ENCODE results near the gene DSC1. TPM values are rescaled to one million over a fixed set of nuclear protein-coding genes. Genes with fewer than 3 reads are reported as not detected.

The DSC1 gene
- total and polyA plus RNA-seq, 2 of the 4 experiments (the other 2 are of a cell fraction) = not detected

DNA sequence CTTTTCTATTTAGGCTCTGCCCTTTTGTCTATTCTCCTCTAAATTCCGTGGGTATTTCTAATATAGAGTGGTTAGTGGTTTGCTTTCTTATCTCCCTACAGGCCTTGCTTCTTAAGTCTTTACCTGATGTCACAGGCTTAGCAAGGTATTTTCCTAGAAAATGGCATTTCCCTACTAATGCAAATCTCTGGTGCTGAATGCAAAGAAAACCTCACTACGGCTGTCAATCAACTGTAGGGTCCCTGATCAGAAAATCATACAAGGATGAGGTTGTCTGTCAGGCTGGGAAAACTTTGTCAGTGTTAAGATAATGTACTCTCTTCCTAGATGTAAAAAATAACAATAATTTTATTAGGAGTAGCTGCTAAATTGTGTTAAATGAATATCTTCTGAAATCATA lies 27.1 kb upstream of the DSC1 start:
- no peak overlapping the region for H3K56ac ChIP-seq (ENCODE audit: extremely low read depth, insufficient read depth, low read length)
- DNase-seq (no peak), ATAC-seq (ENCODE audit: low read depth) (no peak)
- no peak overlapping the region for H3K4me3 ChIP-seq (ENCODE audit: insufficient read depth, low read depth, low read length)
- no peak overlapping the region for H2BK120ac ChIP-seq (ENCODE audit: low read depth, low read length)
- no peak overlapping the region for H2AK9ac ChIP-seq (replicated peaks; ENCODE audit: low read depth, low read length, poor library complexity)
- WGBS, 2 experiments (ENCODE audit: extremely low coverage in 2 of 2, insufficient read length in 1 of 2) = no CpG with 5 or more reads among the region's 2 CpGs
- no peak overlapping the region for H2BK5ac ChIP-seq (ENCODE audit: low read depth, low read length, poor library complexity, severe bottlenecking)
- H3K4ac ChIP-seq (ENCODE audit: low read depth, low read length) = no peak overlapping the region
- H3K4me2 ChIP-seq (ENCODE audit: low read depth, low read length) = no peak overlapping the region
- no peak overlapping the region for H2BK20ac ChIP-seq (ENCODE audit: low read depth, low read length)
- in situ Hi-C loops (cut with MboI; ENCODE audit: low sequenced_read_pairs) = no loop called here
- no peaks in the 10 kb centered on the region for H3K9me3 ChIP-seq (ENCODE audit: control insufficient read depth, insufficient read depth, low read length)
- H2AFZ ChIP-seq (replicated peaks; ENCODE audit: low read length, poor library complexity) = no peak overlapping the region
- no TSS peak for BruUV-seq (replicated peaks)
- no peak overlapping the region for H3K27ac ChIP-seq (ENCODE audit: insufficient read depth, low read length)
- no peaks in the 10 kb centered on the region for H3K36me3 ChIP-seq (ENCODE audit: control insufficient read depth, insufficient read depth, low read length)
- H3K4me1 ChIP-seq (ENCODE audit: control insufficient read depth, insufficient read depth, low read length) = no peaks in the 10 kb centered on the region
- H2BK15ac ChIP-seq (ENCODE audit: low read depth, low read length) = no peak overlapping the region
- H3K14ac ChIP-seq (replicated peaks; ENCODE audit: low read depth, low read length) = no peak overlapping the region
- ChIA-PET POLR2A (ENCODE audit: unreplicated experiment) (no interaction called here), CTCF (no interaction called here)
- H3K9ac ChIP-seq (ENCODE audit: low read depth, low read length) = no peak overlapping the region
- no peak overlapping the region for H3K23ac ChIP-seq (ENCODE audit: low read depth, low read length)
- H4K20me1 ChIP-seq (ENCODE audit: insufficient read depth, low read length) = no peaks in the 10 kb centered on the region
- H3K9me1 ChIP-seq (ENCODE audit: insufficient read depth, low read length) = no peaks in the 10 kb centered on the region
- no peaks in the 10 kb centered on the region for H3K79me1 ChIP-seq (ENCODE audit: low read depth in 1 of 2, low read length in 2 of 2)
- intact Hi-C loops (cut with micrococcal nuclease) = no loop called here
- H3K27me3 ChIP-seq (ENCODE audit: control insufficient read depth, insufficient read depth, low read length) = no peaks in the 10 kb centered on the region
- H2AK5ac ChIP-seq (ENCODE audit: low read depth, low read length) = no peak overlapping the region
- H4K91ac ChIP-seq (ENCODE audit: insufficient read depth, low read depth, low read length) = no peak overlapping the region
- TF ChIP-seq, protein P1, sequence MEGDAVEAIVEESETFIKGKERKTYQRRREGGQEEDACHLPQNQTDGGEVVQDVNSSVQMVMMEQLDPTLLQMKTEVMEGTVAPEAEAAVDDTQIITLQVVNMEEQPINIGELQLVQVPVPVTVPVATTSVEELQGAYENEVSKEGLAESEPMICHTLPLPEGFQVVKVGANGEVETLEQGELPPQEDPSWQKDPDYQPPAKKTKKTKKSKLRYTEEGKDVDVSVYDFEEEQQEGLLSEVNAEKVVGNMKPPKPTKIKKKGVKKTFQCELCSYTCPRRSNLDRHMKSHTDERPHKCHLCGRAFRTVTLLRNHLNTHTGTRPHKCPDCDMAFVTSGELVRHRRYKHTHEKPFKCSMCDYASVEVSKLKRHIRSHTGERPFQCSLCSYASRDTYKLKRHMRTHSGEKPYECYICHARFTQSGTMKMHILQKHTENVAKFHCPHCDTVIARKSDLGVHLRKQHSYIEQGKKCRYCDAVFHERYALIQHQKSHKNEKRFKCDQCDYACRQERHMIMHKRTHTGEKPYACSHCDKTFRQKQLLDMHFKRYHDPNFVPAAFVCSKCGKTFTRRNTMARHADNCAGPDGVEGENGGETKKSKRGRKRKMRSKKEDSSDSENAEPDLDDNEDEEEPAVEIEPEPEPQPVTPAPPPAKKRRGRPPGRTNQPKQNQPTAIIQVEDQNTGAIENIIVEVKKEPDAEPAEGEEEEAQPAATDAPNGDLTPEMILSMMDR (conservative IDR thresholded peaks at IDR 0.05; ENCODE audit: low read depth, low read length) = no peak
- TF ChIP-seq MAFK (IDR thresholded peaks at IDR 0.05; ENCODE audit: low read depth, low read length) = no peak
- TF ChIP-seq MAZ (IDR thresholded peaks at IDR 0.05; ENCODE audit: borderline replicate concordance, low read depth, low read length) = no peak
- TF ChIP-seq SMC3 (IDR thresholded peaks at IDR 0.05; ENCODE audit: low read depth, low read length) = no peak
- TF ChIP-seq USF2 (IDR thresholded peaks at IDR 0.05; ENCODE audit: low read depth, low read length) = no peak
- TF ChIP-seq NFE2L2 (IDR thresholded peaks at IDR 0.05; ENCODE audit: low read depth, low read length) = no peak
- no peak for TF ChIP-seq CEBPB (IDR thresholded peaks at IDR 0.05; ENCODE audit: low read depth, low read length)
- no peak for TF ChIP-seq ELK1 (IDR thresholded peaks at IDR 0.05; ENCODE audit: borderline replicate concordance, low read depth, low read length)
- TF ChIP-seq POLR2A (IDR thresholded peaks at IDR 0.05; ENCODE audit: low read depth, low read length) = no peak
- TF ChIP-seq RFX5 (IDR thresholded peaks at IDR 0.05; ENCODE audit: low read depth, low read length) = no peak
- TF ChIP-seq BHLHE40 (IDR thresholded peaks at IDR 0.05; ENCODE audit: low read depth, low read length) = no peak
- dilution Hi-C loops (cut with HindIII; ENCODE audit: low sequenced_read_pairs, unreplicated experiment) = no loop called here
- no peak overlapping the region for H3K18ac ChIP-seq (ENCODE audit: low read depth, low read length)
- no peak overlapping the region for H4K8ac ChIP-seq (ENCODE audit: low read depth in 2 of 2, low read length in 2 of 2)
- H4K5ac ChIP-seq (ENCODE audit: low read depth, low read length) = no peak overlapping the region
